Glomerular visceral epithelial cell (primary cell): ENCODE data around the gene MCHR2.
"Not testable (repeated sequence)": the region's sequence is repeated elsewhere in the genome, so short reads cannot be mapped to it uniquely, and the experiment has no call there.

Experiments
- DNase-seq: peaks from one replicate; pipeline ENCODE4 v3.0.0-alpha.2; 2016; ENCODE audit errors: extremely low spot score

Gene MCHR2, protein sequence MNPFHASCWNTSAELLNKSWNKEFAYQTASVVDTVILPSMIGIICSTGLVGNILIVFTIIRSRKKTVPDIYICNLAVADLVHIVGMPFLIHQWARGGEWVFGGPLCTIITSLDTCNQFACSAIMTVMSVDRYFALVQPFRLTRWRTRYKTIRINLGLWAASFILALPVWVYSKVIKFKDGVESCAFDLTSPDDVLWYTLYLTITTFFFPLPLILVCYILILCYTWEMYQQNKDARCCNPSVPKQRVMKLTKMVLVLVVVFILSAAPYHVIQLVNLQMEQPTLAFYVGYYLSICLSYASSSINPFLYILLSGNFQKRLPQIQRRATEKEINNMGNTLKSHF

DNA sequence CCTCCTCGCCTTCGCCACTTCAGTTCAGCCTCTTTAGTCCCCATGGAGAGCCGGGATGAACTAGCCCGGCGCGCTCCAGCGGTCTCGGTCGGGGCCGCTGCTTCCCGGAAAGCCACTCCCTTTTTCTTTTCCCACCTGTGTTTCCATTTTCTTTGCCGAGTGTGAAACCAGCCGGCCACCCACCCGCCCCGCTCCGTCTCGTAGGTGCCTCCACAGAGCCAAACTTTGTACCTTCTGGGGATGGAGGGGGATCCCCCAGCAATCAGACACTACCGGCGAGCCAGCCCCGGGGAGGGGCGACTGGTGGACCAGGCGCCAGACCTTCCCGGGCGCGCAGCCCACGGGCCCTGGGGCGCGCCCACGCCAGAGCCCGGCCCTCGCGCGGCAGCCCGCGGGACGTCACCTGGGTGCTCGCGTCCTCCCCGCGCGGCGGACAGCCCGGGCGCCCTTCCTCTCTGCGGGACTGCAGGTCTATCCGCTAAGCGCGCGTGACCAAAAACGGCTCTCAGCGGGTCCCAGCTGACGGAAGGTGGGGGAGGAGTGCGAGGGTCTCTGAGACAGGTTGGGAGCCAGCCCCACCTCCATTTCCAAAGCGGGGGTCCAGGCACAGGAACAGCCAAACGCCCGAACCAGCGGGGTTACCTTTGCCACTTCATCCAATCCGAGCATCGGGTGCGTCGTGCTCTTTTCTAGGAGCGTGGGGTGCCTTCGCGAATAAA lies at the start of gene MCHR2:
MCHR2 (minus strand) TSS at position 691 of the 719 bp plus-strand sequence. CDS start 38,076 bp downstream, outside the sequence.
- peak; percentile 8 for DNase-seq

DNA sequence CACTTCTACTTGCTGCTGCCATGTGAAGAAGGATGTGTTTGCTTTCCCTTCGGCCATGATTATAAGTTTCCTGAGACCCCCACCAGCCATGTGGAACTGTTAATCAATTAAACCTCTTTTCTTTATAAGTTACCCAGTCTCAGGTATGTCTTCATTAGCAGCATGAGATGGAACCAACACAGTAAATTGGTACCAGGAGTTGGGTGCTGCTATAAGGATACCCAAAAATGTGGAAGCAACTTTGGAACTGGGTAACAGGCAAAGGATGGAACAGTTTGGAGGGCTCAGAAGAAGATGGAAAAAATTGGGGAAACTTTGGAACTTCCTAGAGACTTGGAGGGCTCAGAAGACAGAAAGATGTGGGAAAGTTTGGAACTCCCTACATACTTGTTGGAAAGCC lies 44.5 kb upstream of the MCHR2 start:
- not testable (repeated sequence) for DNase-seq

DNA sequence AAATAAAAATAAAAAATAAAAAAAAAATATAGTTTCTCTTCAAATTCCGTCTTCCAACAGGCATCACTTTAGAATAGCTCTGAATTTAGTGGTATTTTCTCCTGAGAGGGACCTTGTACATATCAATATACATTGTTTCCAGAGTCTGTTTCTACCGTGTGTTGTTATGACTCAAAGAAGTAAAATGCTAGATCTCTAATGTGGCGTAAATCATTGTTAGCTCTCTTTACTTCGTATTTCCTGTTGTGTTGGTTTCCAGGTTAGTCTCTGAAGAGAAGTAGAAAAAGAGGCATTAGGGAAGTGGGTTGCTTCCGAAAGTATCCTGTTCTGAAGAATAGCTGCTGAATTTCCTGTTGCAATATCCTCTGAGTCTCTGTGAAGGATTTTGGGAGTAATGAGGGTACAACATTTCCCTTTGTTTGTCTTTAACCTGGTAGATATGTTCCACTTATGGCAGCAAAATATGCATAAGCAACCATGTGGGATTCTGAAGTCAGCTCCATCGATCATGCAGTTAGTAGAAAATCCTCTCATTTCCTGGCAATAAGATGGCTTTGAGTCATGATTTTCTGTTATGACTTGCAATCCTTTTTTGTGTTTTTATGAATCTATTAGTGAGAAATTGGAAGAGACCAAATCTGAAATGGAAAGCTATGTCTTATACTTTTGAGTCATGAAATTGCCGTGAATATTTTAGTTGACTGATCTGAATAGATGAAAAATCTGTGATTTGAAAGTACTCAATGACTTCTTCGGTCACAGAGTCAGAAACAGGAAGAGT lies 42.0 kb upstream of the MCHR2 start:
- DNase-seq, result peak; percentile 55

DNA sequence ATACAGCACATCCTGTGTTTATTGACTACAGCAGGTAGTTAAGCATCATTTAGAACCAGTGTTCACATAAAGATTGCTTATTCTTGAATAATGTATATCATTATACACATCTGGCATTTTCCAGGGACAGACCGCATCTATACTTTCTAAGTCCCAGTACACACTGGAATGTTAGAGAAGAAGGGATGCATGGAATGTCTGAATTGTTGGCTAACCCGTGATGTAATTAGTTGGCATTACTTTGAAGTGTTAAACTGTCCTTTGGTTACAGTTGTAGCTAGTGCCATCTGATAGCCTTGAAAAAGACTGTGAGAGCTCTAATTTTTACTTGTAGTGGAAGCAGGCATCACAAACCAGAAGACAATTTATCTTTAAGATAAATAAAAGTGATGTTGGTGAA lies 29.8 kb upstream of the MCHR2 start:
- no peak for DNase-seq

DNA sequence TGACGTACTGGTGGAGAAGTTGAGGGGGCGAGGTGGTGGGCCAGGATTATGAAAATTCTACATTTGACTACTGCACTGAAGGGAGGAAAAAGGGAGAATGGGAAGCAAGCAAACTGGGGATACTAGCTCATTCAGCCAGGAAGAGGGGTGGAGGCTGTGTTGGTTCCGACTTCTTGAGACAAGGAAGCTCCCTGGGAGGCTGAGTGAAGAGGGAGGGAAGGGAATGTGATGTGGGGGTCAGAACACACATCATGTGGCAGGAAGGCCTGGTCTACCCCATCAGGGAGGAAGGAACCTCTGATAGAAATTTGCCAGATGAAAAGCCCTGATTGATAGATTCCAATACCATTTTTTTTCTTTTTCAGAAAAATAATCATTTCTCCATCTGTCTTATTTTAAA lies 28.8 kb upstream of the MCHR2 start:
- no peak for DNase-seq

DNA sequence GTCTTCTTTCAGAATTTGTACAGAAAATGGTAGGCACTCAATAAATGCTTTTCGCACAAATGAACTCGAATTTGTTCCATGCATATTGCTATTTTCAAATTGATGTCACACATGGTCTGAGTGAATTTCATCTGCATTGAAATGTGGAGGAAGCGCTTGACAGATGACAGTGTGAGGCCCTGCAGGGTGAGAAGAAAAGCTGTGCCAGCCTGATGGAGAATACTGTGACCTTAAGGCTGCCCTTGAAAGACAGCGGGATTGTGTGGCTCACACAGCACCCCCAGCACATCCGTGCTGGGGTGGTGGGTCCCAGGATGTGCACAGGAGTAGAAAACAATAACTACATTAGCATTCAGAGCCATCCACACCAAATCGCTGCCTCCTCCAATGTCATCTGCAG lies 14.8 kb upstream of the MCHR2 start:
- DNase-seq, result no peak

DNA sequence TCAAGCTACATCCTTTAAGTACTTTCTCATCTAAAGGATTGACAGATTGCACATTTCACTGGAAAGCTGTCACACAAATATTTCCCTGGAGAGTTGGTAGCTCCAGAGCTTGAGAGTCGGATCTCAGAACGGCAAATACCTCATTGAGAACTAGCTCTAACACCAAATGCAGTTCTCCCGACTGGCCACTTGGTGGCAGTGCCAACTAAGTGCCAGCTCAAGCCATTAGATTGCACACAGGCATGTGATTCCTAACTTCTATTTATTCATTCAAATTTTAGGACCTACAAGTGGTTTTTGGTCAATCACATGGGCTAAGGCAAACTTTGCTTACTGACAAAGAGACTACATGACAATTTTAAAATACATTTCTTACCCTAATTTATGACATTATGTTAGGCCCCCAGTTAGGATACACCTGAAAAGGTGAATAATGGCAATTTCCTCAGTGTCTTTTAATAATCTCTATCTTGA lies 7.9 kb upstream of the MCHR2 start:
- DNase-seq, result peak; percentile 57

DNA sequence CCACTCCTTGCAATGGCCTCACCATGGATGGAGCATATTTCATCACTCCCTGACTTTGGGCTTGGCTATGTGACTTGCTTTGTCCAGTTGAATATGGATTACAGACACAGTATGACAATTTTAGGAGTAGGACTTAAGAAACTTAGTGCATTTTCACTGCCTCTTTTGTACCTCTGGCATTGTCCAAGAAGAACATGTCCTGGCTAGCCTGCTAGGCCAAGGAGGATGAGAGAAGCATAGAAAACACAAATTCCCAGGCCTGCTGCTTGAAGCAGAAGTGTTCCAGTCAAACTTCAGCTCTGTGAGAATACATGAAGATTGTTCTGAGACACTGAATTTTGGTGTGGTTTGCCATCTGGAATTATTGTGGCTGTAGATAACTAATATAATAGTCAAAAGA lies 3.1 kb upstream of the MCHR2 start:
- no peak for DNase-seq

DNA sequence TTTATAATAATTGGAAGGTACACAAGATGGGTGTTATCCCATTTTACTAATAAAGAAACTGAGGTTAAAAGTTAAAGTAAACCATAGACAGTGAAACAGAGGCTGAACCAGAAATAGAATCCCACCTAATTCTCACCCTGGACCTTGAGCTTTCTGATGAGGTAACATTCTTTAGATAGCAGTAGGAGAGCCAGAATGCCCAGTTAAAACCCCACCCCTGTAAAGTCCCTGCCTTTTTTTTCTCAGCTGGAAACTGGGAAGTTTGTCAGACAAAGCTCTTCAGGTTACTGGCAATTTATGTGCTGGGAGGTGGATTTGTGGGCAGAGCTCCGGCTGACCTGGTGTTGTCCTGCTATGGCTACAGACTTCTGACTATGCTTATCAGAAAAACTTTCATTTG lies 1.9 kb upstream of the MCHR2 start:
- DNase-seq, result no peak

DNA sequence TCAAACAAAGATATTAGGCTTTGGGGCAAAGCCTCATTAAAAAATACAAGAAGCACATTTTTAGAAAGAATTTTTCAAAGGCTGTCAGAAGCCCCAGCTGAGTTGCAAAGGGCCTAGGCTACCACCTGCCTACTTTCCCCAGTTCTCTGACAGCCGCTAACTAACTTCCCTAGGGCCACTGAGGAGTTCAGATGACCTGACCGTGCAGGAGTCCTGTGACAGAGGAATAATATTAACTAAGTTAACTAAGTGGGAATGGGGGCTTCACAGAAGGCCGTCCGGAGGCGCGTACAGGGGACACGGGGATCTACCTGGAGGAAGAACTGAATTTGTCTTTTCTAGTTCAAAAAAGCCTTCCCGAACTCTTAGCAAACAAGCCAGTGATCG lies 884 bp downstream of the MCHR2 start:
- DNase-seq, result no peak

DNA sequence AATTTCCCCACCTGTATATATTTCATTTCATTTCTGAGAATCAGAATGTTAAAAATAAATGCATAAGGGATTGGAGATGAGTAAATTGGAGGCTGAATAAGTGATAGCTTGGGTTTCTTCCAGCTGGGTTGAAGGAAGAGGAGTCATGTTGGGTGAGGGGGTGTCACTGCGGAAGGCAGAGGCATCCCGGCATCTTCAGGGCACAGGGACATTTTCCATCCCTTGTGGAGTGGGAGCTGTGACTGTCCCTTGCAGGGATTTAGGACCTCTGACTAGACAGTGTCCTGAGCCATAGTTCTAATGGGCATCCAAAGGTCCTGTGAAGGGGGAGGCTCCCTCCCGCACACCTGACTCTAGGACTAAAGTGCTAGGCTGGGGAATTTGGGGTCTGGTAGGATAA lies 2.1 kb downstream of the MCHR2 start:
- no peak for DNase-seq

DNA sequence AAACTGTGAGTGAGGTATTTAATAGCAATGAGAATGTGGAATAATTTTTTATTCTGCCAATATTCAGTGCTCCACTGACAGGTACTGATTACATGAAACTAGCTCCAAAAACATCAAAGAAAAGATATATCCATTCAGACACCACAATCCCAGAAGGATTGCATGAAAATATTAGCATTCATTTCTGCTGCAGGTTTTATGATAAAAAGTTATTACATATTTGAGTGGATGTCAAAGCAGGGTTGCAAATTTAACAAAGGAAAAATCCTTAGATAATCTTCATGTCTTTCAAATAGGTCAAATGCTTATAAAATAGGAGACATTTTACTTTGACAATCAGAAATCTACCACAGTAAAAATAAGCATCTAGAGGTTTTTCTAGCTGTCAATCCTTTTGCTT lies 13.3 kb downstream of the MCHR2 start:
- no peak for DNase-seq

DNA sequence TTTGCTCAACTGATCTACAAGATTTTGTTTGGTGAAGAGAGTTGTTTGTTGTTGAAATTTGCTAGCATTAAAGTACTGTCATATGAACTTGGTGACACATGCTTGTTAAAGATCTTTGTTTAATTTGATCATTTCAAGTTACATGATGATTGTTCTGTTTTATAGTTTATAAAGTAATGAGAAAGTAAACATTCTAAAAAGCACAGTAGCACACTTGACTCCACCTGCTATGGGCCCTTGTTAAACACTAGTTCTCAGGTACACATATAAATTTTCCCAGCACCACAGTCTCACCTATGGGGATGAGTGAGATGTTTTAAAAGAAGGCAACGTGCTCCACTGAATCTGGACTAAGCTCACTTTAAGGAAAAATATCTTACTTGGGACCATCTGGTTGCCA lies 14.1 kb downstream of the MCHR2 start:
- no peak for DNase-seq

DNA sequence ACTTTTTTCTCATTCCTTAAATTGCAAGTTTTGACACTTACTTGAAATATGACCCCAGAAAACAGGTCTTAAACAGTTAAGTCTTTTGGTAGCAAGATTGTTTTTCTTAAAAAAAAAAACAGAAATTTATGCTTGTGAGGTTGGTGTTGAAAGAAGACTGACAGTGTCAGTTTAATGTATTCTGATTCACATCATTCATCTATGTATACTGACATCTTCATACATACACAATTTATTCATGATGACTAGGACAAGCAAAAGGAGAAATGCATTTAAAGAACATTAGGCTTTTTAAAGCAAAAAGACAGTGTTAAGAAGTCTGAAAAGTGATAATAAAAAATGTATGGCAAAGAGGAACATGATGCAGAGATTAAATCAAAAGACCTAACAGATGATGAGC lies 27.0 kb downstream of the MCHR2 start:
- DNase-seq, result no peak

DNA sequence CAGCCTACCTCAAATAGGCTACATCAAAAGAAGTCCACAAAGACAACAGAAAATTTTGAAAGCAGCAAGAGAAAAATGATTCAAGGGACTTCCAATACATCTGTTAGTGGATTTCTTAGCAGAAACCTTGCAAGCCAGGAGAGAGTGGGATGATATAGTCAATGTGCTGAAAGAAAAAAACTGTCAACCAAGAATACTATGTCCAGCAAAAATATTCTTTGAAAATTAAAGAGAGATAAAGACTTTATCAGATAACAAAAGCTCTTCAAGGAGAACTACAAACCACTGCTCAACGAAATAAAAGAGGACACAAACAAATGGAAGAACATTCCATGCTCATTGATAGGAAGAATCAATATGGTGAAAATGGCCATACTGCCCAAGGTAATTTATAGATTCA lies 34.0 kb downstream of the MCHR2 start:
- no peak for DNase-seq

DNA sequence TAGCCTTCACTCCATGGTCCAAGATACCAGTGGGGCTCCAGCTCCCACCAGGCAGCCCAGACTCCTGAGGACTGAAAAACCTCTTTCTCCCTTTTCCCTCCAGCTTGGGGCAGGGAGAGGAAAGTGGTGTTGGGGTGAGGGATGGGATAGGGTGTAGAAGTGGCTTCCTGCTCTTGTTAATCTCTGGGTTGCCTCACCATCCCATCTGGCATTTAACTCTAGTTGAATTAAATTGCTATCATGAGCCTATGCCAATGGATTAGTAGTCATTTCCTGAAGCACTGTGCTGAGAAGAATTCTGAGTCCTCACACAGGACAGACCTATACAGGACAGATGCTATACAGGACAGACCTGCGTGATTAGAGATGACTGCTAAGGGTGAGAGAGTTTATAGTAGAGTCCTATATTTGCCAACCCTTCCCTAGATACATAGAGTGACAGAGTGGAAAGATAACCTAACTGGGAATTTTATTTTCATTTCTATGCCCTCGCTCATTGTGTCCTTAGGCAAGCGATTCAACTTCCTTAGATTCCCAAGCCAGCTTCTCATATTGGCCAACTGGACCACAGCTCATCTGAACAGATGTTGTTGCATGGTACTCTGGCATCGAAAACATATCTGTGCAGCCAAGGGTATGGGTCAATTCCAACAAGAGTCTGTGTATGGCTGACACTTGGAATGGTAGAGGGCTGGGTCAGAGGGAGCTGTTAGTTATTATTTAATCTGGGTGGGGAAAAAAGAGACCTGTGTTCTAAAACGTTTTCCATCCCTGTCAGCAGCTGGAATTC lies 42.8 kb downstream of the MCHR2 start:
- DNase-seq, result no peak

DNA sequence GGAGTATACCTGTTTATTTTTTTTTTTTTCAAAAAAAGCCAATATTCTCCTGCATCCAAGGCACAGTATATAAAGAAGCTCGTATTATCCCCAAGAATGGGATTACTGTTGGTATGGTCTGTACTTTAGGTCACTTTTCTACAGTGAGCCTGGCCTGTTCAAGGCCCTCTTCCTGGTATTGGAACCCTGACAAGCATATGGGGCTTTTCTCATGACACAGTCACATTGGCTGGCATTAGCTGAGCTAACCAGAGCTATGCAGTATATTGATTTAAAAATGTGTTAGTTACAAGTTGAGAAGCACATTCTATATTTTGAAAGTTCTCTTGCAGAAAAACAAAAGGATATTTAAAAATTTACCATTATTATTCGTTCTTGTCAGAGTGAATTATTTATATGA lies 48.0 kb downstream of the MCHR2 start:
- no peak for DNase-seq

DNA sequence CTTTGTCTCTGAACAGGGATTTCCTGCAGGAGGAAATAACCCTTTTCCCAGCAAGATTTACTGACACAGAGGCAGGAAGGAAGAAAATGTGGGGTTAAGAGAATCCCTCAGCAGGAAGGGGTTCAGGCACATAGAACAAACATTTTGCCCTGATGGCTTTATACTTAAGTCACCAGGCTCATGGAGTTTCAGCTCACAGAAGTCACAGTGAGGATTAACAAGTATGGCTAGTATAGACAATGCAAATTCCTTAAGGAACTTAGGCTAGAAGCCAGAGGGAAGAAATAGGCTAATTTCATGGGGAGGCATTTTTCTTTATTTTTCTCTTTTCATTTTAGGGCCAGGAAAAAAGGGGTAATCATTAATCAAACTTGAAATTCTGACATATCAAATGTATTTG lies 50.2 kb downstream of the MCHR2 start:
- no peak for DNase-seq

DNA sequence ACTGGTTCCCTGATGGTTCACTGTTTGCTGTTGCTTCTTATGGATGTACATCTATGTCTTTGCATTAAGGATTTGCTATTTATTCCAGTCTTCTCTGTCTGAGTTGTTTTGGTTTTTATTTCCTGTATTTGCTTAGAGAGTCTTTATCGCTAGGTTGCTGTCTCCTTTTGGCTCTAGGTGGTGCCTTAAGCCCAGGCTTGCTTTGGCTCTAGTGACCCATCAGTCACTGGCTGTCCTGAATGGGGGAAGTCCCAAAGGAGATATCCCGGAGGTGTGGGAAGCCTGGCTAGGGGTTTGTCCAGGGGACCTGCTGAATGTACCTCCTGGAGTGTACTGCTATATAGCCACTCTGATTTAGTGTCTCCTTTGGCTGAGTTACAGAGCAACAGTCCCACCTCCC lies 53.4 kb downstream of the MCHR2 start:
- no peak for DNase-seq

DNA sequence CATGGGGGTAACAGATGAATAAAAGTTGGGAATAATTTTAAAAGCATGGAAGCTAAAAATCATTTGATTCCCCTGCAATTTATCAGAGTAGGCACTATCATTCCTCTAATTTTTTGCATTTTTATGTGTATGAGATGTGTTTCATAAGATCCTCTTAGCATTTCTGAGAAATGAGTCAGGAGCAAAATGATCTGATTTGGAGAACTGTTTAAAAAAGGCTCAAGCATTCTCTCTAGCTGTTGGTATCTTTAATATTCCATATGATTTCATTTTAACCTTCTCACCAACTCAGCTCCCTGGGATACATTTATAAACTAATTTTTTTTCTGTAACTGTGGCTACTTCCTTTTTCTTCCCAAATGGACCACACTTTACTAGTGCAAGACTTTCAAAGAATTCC lies 60.9 kb downstream of the MCHR2 start:
- DNase-seq, result peak; percentile 39

DNA sequence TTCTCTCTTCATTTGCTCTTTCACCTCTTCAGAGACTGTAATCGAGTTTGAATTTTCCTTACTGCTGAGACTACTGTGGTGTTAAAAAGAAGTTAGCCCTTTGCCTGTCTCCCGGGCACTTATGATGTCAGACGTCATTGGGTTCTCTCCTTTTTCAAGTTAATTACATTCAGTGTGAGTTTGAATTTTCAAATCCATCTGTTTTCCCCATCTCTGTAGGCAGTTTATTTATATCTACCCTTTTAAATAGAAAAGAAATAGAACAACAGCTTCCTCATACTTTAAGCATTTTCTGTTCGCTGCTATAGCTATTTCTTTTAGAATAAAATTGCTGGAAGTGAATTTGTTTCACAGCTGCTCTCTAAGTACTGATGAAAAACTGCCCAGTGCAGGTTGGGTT lies 81.4 kb downstream of the MCHR2 start:
- DNase-seq, result no peak
